CD4-positive, alpha-beta memory T cell (primary cell): ENCODE results near the gene RIBC2. TPM values are rescaled to one million over a fixed set of nuclear protein-coding genes. Genes with fewer than 3 reads are reported as not detected.
"Not testable (repeated sequence)": the region's sequence is repeated elsewhere in the genome, so short reads cannot be mapped to it uniquely, and the experiment has no call there.

Source experiments
- CTCF ChIA-PET: fragments of 350-600 bp; sonication (Branson Sonifier 250); formaldehyde crosslinking; loops from one replicate; lab custom pipeline; 2021; ENCODE audit warnings: inconsistent platforms; ENCODE audit not compliant: partially characterized antibody; lab: Charles Lee
- POLR2A ChIA-PET: fragments of 350-600 bp; sonication (Branson Sonifier 250); formaldehyde crosslinking; loops from one replicate; lab custom pipeline; 2021; ENCODE audit not compliant: partially characterized antibody; lab: Charles Lee
- DNase-seq, 5 donors: peaks; one replicate each; pipeline versions ENCODE4 v3.0.0 to v3.0.0-alpha.2; 2020 to 2022; ENCODE audit warnings: mixed read lengths in 1 of 5
- H3K27ac ChIP-seq: one replicate; pipeline ENCODE4 v1.7.0; 2013; ENCODE audit warnings: low read depth, low read length
- H3K27me3 ChIP-seq: 2 replicates; pipeline ENCODE4 v1.7.0; 2013; ENCODE audit warnings: mild to moderate bottlenecking, low read length, moderate library complexity; ENCODE audit not compliant: insufficient read depth
- H3K36me3 ChIP-seq: 2 replicates; pipeline ENCODE4 v1.7.0; 2013; ENCODE audit warnings: mild to moderate bottlenecking, low read length, moderate library complexity; ENCODE audit not compliant: insufficient read depth
- H3K4me1 ChIP-seq: 2 replicates; pipeline ENCODE4 v1.7.0; 2013; ENCODE audit warnings: mild to moderate bottlenecking, low read length, moderate library complexity; ENCODE audit not compliant: insufficient read depth
- H3K4me3 ChIP-seq, 2 donors: one replicate each; pipeline ENCODE4 v1.7.0; 2013; ENCODE audit warnings: low read length in 2 of 2, mild to moderate bottlenecking in 1 of 2
- H3K9me3 ChIP-seq, 2 donors: one replicate each; pipeline ENCODE4 v1.7.0; 2013; ENCODE audit warnings: low read length in 2 of 2, control low read depth in 1 of 2; ENCODE audit not compliant: control insufficient read depth in 1 of 2
- H3K27ac Mint-ChIP-seq, 7 donors: one replicate each; pipeline ENCODE4 v1.8.0; 2020 to 2021; ENCODE audit warnings: mixed read lengths in 7 of 7, mild to moderate bottlenecking in 6 of 7, inconsistent platforms in 3 of 7, moderate library complexity in 3 of 7
- H3K27me3 Mint-ChIP-seq, 2 donors: one replicate each; pipeline ENCODE4 v1.8.0; 2020 to 2021; ENCODE audit warnings: mixed read lengths in 2 of 2
- H3K36me3 Mint-ChIP-seq, 2 donors: one replicate each; pipeline ENCODE4 v1.8.0; 2020 to 2021; ENCODE audit warnings: mixed read lengths in 2 of 2, inconsistent platforms in 1 of 2, mild to moderate bottlenecking in 1 of 2
- H3K4me1 Mint-ChIP-seq, 4 donors: one replicate each; pipeline ENCODE4 v1.8.0; 2020 to 2021; ENCODE audit warnings: mixed read lengths in 4 of 4, mild to moderate bottlenecking in 1 of 4
- H3K4me3 Mint-ChIP-seq, 8 donors: one replicate each; pipeline ENCODE4 v1.8.0; 2020 to 2021; ENCODE audit warnings: mixed read lengths in 8 of 8, mild to moderate bottlenecking in 7 of 8, moderate library complexity in 6 of 8, inconsistent platforms in 3 of 8
- H3K9me3 Mint-ChIP-seq, 8 donors: one replicate each; pipeline ENCODE4 v1.8.0; 2020 to 2021; ENCODE audit warnings: mixed read lengths in 8 of 8, mild to moderate bottlenecking in 5 of 8, inconsistent platforms in 3 of 8, moderate library complexity in 1 of 8
- intact Hi-C: fragments of 100-400 bp; cut with micrococcal nuclease; formaldehyde crosslinking; loops from one replicate; pipeline ENCODE4 v1.15.1; 2023
- polyA plus RNA-seq, 2 donors: library from polyadenylated mRNA; unstranded; fragments of 300-500 nt; fragmentation: Illumina TruSeq; gene quantifications; one replicate each; pipeline ENCODE4 v1.2.3, GENCODE V29; 2021
- total RNA-seq, 2 experiments: library from RNA; stranded (reverse); gene quantifications; one replicate each; pipeline ENCODE4 v1.2.3, GENCODE V29; 2021

Gene RIBC2
- total and polyA plus RNA-seq, 4 experiments from 2014 or later: 0.13 TPM; not detected in 3

- Mint-ChIP-seq H3K27me3 (peaks cover 2 to 5% of the 10 kb centered on the region in 2 donors), H3K4me3 (no peak overlapping the region), H3K36me3 (no peaks in the 10 kb centered on the region), H3K4me1 (peaks cover 0 to 3% (median 0%) of the 10 kb centered on the region in 4 donors), H3K9me3 (peaks cover 0 to 5% (median 2%) of the 10 kb centered on the region in 8 donors), H3K27ac (no peak overlapping the region)
- intact Hi-C loops: no loop called here
- CTCF ChIA-PET: no interaction called here
- H3K9me3 ChIP-seq: no peaks in the 10 kb centered on the region
- no peaks in the 10 kb centered on the region for H3K27me3 ChIP-seq
- no peak overlapping the region for H3K27ac ChIP-seq
- H3K4me1 ChIP-seq: no peaks in the 10 kb centered on the region
- DNase-seq: no peak
- POLR2A ChIA-PET: no interaction called here
- H3K4me3 ChIP-seq: no peak overlapping the region
- no peaks in the 10 kb centered on the region for H3K36me3 ChIP-seq
Measured at GRCh38 chr22:45462034-45462655, 48.7 kb downstream of the RIBC2 start.

- H3K27ac ChIP-seq, H3K4me1 Mint-ChIP-seq, H3K27ac Mint-ChIP-seq, H3K9me3 ChIP-seq, CTCF ChIA-PET, H3K9me3 Mint-ChIP-seq, H3K36me3 ChIP-seq, H3K4me1 ChIP-seq, POLR2A ChIA-PET, H3K4me3 ChIP-seq, H3K27me3 ChIP-seq, intact Hi-C loops, DNase-seq, H3K4me3 Mint-ChIP-seq, H3K27me3 Mint-ChIP-seq, H3K36me3 Mint-ChIP-seq: not testable (repeated sequence)
Measured at GRCh38 chr22:45463691-45464090, 50.2 kb downstream of the RIBC2 start.

GRCh38 chr22:45465633-45466032 is 52.1 kb downstream of the RIBC2 start:
- intact Hi-C loops: no loop called here
- no peak overlapping the region for H3K4me3 ChIP-seq
- POLR2A ChIA-PET: no interaction called here

GRCh38 chr22:45468872-45469271 is 55.4 kb downstream of the RIBC2 start:
- DNase-seq: no peak
- peaks cover 3 to 9% (median 5%) of the 10 kb centered on the region in 8 donors for H3K9me3 Mint-ChIP-seq
- no peak overlapping the region for H3K27ac Mint-ChIP-seq
- H3K4me1 Mint-ChIP-seq: peaks cover 0 to 3% (median 0%) of the 10 kb centered on the region in 4 donors
- H3K36me3 Mint-ChIP-seq: no peaks in the 10 kb centered on the region
- peaks cover 0 to 6% of the 10 kb centered on the region in 2 donors for H3K27me3 Mint-ChIP-seq
- Histone ChIP-seq H3K36me3 (no peaks in the 10 kb centered on the region), H3K9me3 (no peaks in the 10 kb centered on the region), H3K27ac (no peak overlapping the region), H3K27me3 (no peaks in the 10 kb centered on the region), H3K4me3 (no peak overlapping the region), H3K4me1 (no peaks in the 10 kb centered on the region)
- intact Hi-C loops: no loop called here
- ChIA-PET CTCF (no interaction called here), POLR2A (no interaction called here)
- H3K4me3 Mint-ChIP-seq: no peak overlapping the region

More at GRCh38 chr22:45465633-45466032, 52.1 kb downstream of the RIBC2 start:
- no peaks in the 10 kb centered on the region for H3K36me3 ChIP-seq
- Mint-ChIP-seq H3K4me1 (peaks cover 0 to 3% (median 0%) of the 10 kb centered on the region in 4 donors), H3K4me3 (no peak overlapping the region), H3K9me3 (peaks cover 3 to 9% (median 5%) of the 10 kb centered on the region in 8 donors), H3K36me3 (no peaks in the 10 kb centered on the region), H3K27ac (no peak overlapping the region), H3K27me3 (peaks cover 2 to 5% of the 10 kb centered on the region in 2 donors)
- no peaks in the 10 kb centered on the region for H3K27me3 ChIP-seq
- H3K27ac ChIP-seq: no peak overlapping the region
- DNase-seq: no peak
- H3K9me3 ChIP-seq: no peaks in the 10 kb centered on the region
- H3K4me1 ChIP-seq: no peaks in the 10 kb centered on the region
- CTCF ChIA-PET: no interaction called here

- Mint-ChIP-seq H3K27ac (no peak overlapping the region), H3K27me3 (peaks cover 0 to 3% of the 10 kb centered on the region in 2 donors), H3K36me3 (no peaks in the 10 kb centered on the region), H3K9me3 (peaks cover 3 to 9% (median 5%) of the 10 kb centered on the region in 8 donors), H3K4me3 (no peak overlapping the region), H3K4me1 (peaks cover 0 to 3% (median 0%) of the 10 kb centered on the region in 4 donors)
- no peaks in the 10 kb centered on the region for H3K4me1 ChIP-seq
- POLR2A ChIA-PET: no interaction called here
- no peaks in the 10 kb centered on the region for H3K9me3 ChIP-seq
- H3K27ac ChIP-seq: no peak overlapping the region
- CTCF ChIA-PET: no interaction called here
- DNase-seq: no peak
- H3K36me3 ChIP-seq: no peaks in the 10 kb centered on the region
- no peaks in the 10 kb centered on the region for H3K27me3 ChIP-seq
- no peak overlapping the region for H3K4me3 ChIP-seq
- intact Hi-C loops: no loop called here
Measured at GRCh38 chr22:45469281-45470073, 56.0 kb downstream of the RIBC2 start.

GRCh38 chr22:45470871-45471270 is 57.4 kb downstream of the RIBC2 start:
- H3K4me1 Mint-ChIP-seq: no peaks in the 10 kb centered on the region
- Histone ChIP-seq H3K4me3 (no peak overlapping the region), H3K27me3 (no peaks in the 10 kb centered on the region), H3K9me3 (no peaks in the 10 kb centered on the region), H3K36me3 (no peaks in the 10 kb centered on the region), H3K27ac (no peak overlapping the region), H3K4me1 (no peaks in the 10 kb centered on the region)
- H3K27me3 Mint-ChIP-seq: peaks cover 3 to 8% of the 10 kb centered on the region in 2 donors
- intact Hi-C loops: no loop called here
- H3K9me3 Mint-ChIP-seq: peaks cover 3 to 9% (median 4%) of the 10 kb centered on the region in 8 donors
- ChIA-PET POLR2A (no interaction called here), CTCF (no interaction called here)
- no peaks in the 10 kb centered on the region for H3K36me3 Mint-ChIP-seq
- DNase-seq: no peak
- H3K27ac Mint-ChIP-seq: no peak overlapping the region
- H3K4me3 Mint-ChIP-seq: no peak overlapping the region

GRCh38 chr22:45472426-45472825 is 58.9 kb downstream of the RIBC2 start:
- H3K27ac Mint-ChIP-seq: no peak overlapping the region
- Histone ChIP-seq H3K4me3 (no peak overlapping the region), H3K36me3 (no peaks in the 10 kb centered on the region), H3K4me1 (no peaks in the 10 kb centered on the region), H3K27ac (no peak overlapping the region), H3K9me3 (no peaks in the 10 kb centered on the region), H3K27me3 (no peaks in the 10 kb centered on the region)
- peaks cover 7 to 10% of the 10 kb centered on the region in 2 donors for H3K27me3 Mint-ChIP-seq
- no peak for DNase-seq
- H3K36me3 Mint-ChIP-seq: no peaks in the 10 kb centered on the region
- no peaks in the 10 kb centered on the region for H3K4me1 Mint-ChIP-seq
- intact Hi-C loops: no loop called here
- H3K9me3 Mint-ChIP-seq: peaks cover 3 to 6% (median 4%) of the 10 kb centered on the region in 8 donors
- H3K4me3 Mint-ChIP-seq: no peak overlapping the region
- CTCF ChIA-PET: no interaction called here
- POLR2A ChIA-PET: no interaction called here
